Measurements from ENCODE around the gene UBE2V1.

UBE2V1 gene

DNA sequence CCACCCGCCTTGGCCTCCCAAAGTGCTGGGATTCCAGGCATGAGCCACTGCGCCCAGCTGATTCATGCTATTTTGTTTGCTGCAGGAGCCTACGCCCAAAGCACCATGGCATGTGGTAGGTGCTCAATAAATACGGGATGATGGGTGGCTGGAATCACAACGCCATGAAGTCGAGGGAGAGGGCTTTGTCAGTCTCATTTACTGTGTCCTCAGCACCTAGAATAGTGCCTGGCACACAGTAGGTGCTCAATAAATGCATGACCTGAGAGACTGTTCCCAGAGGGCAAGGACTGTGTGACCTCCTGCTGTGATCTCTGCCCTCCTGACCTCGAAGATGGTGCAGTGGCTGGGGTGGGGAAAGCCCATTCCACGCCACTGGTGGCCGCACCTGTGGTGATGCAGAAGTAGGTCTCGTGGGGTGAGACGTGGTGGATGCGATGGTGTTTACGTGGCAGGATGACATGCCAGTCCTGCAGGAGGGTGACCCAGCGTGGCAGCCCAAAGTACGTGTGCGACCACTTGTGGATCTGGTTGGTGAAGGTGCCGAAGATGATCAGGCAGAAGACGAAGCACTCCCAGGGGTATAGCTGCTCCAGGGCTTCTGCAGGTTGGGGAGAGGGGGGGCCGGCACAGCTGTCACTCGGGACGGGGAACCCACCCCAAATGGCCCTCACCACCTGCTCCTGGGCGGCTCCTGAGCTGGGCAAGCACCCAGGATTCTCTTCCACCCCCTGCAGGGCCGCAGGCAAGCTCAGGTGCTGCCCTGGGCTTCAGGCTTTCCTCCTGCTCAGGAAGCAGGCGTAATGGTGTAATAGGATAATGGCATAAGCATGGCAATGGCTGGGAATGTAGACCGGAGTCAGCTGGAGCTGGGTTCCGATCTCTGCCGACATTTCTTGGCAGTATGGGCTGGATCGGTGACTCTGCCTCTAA, 14.9 kb upstream of the UBE2V1 start:
- FAIRE-seq: no peak
- TF ChIP-seq, protein P1, sequence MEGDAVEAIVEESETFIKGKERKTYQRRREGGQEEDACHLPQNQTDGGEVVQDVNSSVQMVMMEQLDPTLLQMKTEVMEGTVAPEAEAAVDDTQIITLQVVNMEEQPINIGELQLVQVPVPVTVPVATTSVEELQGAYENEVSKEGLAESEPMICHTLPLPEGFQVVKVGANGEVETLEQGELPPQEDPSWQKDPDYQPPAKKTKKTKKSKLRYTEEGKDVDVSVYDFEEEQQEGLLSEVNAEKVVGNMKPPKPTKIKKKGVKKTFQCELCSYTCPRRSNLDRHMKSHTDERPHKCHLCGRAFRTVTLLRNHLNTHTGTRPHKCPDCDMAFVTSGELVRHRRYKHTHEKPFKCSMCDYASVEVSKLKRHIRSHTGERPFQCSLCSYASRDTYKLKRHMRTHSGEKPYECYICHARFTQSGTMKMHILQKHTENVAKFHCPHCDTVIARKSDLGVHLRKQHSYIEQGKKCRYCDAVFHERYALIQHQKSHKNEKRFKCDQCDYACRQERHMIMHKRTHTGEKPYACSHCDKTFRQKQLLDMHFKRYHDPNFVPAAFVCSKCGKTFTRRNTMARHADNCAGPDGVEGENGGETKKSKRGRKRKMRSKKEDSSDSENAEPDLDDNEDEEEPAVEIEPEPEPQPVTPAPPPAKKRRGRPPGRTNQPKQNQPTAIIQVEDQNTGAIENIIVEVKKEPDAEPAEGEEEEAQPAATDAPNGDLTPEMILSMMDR (IDR thresholded peaks at IDR 0.05; ENCODE audit: insufficient read depth, missing control alignments): no peak
- DNase-seq (ENCODE audit: insufficient read length, low spot score): no peak

DNA sequence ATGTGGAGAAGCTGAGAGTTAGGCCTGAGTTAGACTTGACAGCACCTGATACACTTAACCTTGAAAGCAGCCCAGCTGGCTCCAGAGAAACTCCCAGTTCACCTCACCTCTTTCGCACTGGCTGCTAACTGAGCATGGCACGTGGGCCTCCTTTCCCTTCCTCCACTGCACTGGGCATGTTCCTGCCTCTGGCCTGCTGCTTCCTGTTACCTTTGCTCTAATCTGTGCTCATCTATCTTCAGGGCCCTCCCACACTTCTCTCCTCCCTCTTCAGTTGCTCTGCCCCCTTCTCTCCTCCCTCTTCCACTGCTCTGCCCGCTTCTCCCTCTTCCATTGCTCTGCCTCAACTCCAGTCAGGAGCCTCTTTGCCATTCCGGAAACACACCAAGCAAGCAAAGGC, 13.7 kb upstream of the UBE2V1 start:
- TF ChIP-seq, protein P1 (IDR thresholded peaks at IDR 0.05; ENCODE audit: insufficient read depth, missing control alignments): no peak
- DNase-seq (ENCODE audit: insufficient read length, low spot score) (no peak), FAIRE-seq (no peak)

DNA sequence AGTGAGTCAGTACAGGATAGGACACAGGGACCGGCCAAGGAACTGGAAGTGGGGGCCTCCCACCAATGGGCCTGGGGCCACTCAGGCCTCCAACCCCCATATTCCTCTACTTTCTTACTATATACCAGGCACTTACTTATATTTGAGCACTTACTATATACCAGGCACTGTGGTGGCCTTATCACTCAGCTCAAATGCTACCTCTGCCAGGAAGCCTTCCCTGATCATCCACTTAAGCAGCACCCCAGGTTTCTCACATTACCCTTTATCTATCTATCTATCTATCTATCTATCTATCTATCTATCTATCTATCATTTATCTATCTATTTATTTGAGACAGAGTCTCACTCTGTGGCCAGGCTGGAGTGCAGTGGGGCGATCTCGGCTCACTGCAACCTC, 12.3 kb upstream of the UBE2V1 start:
- FAIRE-seq (no peak), DNase-seq (ENCODE audit: insufficient read length, low spot score) (no peak)
- TF ChIP-seq, protein P1 (IDR thresholded peaks at IDR 0.05; ENCODE audit: insufficient read depth, missing control alignments): no peak

DNA sequence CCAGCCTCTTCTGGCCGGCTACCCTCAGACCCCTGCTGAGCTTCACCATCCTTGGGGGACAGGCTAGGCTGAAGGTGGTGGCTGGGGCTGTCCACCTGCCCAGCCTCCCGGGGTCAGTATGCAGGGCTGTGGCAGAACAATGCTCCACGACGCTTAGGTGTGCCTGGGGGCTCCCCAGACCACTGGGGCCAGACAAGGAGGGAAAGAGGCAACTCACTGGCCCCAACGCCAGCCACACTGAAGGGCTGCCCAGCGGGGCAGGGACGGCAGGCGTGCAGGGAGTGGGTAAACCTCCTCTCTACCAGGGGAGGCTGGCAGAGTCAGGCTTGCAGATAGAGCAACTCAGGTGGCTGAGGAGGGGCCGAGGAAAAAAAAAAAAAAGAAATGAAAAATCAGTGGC, 11.5 kb upstream of the UBE2V1 start:
- TF ChIP-seq, protein P1 (IDR thresholded peaks at IDR 0.05; ENCODE audit: insufficient read depth, missing control alignments): no peak
- DNase-seq (ENCODE audit: insufficient read length, low spot score): no peak
- no peak for FAIRE-seq

DNA sequence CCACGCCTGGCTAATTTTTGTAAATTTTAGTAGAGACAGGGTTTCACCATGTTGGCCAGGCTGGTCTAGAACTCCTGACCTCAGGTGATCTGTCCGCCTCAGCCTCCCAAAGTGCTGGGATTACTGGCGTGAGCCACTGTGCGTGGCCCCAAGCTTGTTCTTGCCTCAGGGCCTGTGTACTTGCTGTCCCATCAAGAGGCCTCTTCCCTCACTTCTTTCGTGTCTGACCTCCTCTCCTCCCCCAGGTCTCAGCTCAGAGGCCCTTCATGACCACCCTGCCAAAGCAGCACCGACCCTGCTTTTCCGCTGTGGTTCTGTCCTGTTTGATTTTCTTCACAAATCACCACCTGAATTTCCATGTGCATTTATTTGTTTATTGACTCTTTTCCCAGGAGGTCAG, 10.5 kb upstream of the UBE2V1 start:
- TF ChIP-seq, protein P1 (IDR thresholded peaks at IDR 0.05; ENCODE audit: insufficient read depth, missing control alignments): no peak
- no peak for FAIRE-seq
- DNase-seq (ENCODE audit: insufficient read length, low spot score): no peak

DNA sequence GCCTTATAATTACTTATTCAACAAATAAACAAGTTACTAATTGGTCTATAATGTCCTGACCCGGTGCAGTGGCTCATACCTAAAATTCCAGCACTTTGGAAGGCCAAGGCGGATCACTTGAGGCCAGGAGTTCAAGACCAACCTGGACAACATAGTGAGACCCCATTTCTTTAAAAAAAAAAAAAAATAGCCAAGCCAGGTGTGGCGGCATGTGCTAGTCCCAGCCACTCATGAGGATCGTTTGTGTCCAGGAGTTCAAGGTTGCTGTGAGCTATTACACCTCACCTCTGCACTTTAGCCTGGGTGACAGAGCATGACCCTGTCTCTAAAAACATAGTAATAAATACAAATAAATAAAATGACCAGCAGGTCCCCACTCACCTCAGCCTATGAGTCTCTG, 9.8 kb upstream of the UBE2V1 start:
- FAIRE-seq: no peak
- DNase-seq (ENCODE audit: insufficient read length, low spot score): no peak
- TF ChIP-seq, protein P1 (IDR thresholded peaks at IDR 0.05; ENCODE audit: insufficient read depth, missing control alignments): no peak

DNA sequence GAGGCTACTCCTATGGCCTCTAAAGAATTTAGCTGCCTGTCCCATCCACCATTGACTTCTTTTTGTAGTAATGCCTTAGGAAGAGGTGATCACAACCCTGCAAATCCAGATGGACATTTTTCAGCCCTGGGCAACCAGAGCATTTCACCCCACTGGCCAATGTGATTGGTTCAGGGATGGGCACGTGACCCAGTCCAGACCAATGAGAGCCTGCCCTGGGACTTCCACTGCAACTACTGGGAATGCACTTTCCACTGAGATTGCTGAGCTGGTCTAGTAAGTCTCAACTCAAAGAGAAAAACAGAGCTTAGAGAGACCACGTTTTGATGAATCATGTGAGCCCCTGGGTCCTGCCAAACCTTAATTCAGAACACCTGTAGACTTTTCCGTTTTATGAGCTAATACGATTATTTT, 8.9 kb upstream of the UBE2V1 start:
- FAIRE-seq (no peak), DNase-seq (ENCODE audit: insufficient read length, low spot score) (no peak)
- TF ChIP-seq, protein P1 (IDR thresholded peaks at IDR 0.05; ENCODE audit: insufficient read depth, missing control alignments): no peak

Measured in D721Med (cell line).